ENCODE results near the gene RNF207. TPM values are rescaled to one million over a fixed set of nuclear protein-coding genes. Genes with fewer than 3 reads are reported as not detected.

The RNF207 gene
- total and polyA plus RNA-seq, 2 of the 13 experiments (the other 11 are each of a cell fraction or from before 2014, with no cell fraction given): 9.8 to 15.9 TPM

GRCh38 chr1:6212193-6212959, 6.5 kb downstream of the RNF207 start:
- Histone ChIP-seq H3K9ac (ENCODE audit: insufficient read depth, low read depth, low read length) (no peak overlapping the region), H3K4me2 (ENCODE audit: low read depth, low read length) (no peak overlapping the region), H3K4me3 (replicated peaks in 1 of 3; ENCODE audit: insufficient read depth in 1 of 3, low read depth in 2 of 3, low read length in 3 of 3) (no peak overlapping the region), H3K36me3 (replicated peaks in 1 of 2; ENCODE audit: control insufficient read depth in 1 of 2, insufficient read depth in 2 of 2, low read length in 2 of 2) (peaks cover 7 to 21% of the 10 kb centered on the region in 2 experiments; a peak in 4 of 5 replicates), H4K20me1 (ENCODE audit: insufficient read depth, low read length) (no peaks in the 10 kb centered on the region), H3K27ac (ENCODE audit: extremely low read length, insufficient read depth, low read length) (no peak overlapping the region), H3K27me3 (ENCODE audit: control insufficient read depth in 1 of 2, insufficient read depth in 2 of 2, low read length in 2 of 2) (no peaks in the 10 kb centered on the region), H3K79me2 (ENCODE audit: insufficient read depth, low read length) (no peaks in the 10 kb centered on the region), H2AFZ (ENCODE audit: low read length) (no peak overlapping the region), H3K9me3 (ENCODE audit: low read length) (no peaks in the 10 kb centered on the region), H3K4me1 (ENCODE audit: insufficient read depth, low read length) (peaks cover under 1% of the 10 kb centered on the region; the same call in 1 of the 2 replicates)
- ChIA-PET POLR2A (interaction anchor here (1.2 kb wide), 1 partner anchor 12 kb away, joined by 3 read pairs; no protein-coding TSS in a partner anchor), CTCF (ENCODE audit: low intra/inter-chr PET ratio, low total read pairs) (no interaction called here)
- ATAC-seq (no peak), DNase-seq (ENCODE audit: low spot score) (no peak), FAIRE-seq (no peak)
- no peak for TF ChIP-seq ZNF12 (CRISPR knock-in tag; IDR thresholded peaks at IDR 0.05)
- no peak for TF ChIP-seq RFXAP (CRISPR knock-in tag; IDR thresholded peaks at IDR 0.05; ENCODE audit: borderline replicate concordance)
- no peak for TF ChIP-seq CERS6 (CRISPR knock-in tag; IDR thresholded peaks at IDR 0.05)
- no peak for TF ChIP-seq ELF3 (CRISPR knock-in tag; IDR thresholded peaks at IDR 0.05)
- no peak for TF ChIP-seq MNT (IDR thresholded peaks at IDR 0.05)
- TF ChIP-seq MYNN (CRISPR knock-in tag; IDR thresholded peaks at IDR 0.05; ENCODE audit: low read depth): no peak
- no peak for TF ChIP-seq HOXD1 (CRISPR knock-in tag; IDR thresholded peaks at IDR 0.05)
- TF ChIP-seq ZNF512B (CRISPR knock-in tag; IDR thresholded peaks at IDR 0.05; ENCODE audit: borderline replicate concordance): no peak
- TF ChIP-seq ZNF224 (CRISPR knock-in tag; IDR thresholded peaks at IDR 0.05): no peak
- no peak for TF ChIP-seq TBP (CRISPR knock-in tag; IDR thresholded peaks at IDR 0.05)
- no peak for TF ChIP-seq HINFP (CRISPR knock-in tag; IDR thresholded peaks at IDR 0.05; ENCODE audit: low read depth)
- TF ChIP-seq SIX1 (CRISPR knock-in tag; IDR thresholded peaks at IDR 0.05; ENCODE audit: borderline replicate concordance): no peak
- no peak for TF ChIP-seq NR2F6 (IDR thresholded peaks at IDR 0.05)
- no peak for TF ChIP-seq NR2F6 (CRISPR knock-in tag; IDR thresholded peaks at IDR 0.05)
- no peak for TF ChIP-seq NFE2L2 (IDR thresholded peaks at IDR 0.05; ENCODE audit: low read length)
- no peak for TF ChIP-seq CENPBD1 (CRISPR knock-in tag; IDR thresholded peaks at IDR 0.05; ENCODE audit: borderline replicate concordance, low read depth)
- no TSS peak for BruUV-seq (replicated peaks)
- in situ Hi-C loops (cut with HindIII; ENCODE audit: extremely low pct_ligation_motif_present, low pct_unique_long_range_greater_than_20kb): no loop called here
- intact Hi-C loops (cut with micrococcal nuclease; ENCODE audit: unreplicated experiment): no loop called here
- WGBS (ENCODE audit: low lambda C conversion rate): 97% methylated on average over 16 of the region's 20 CpGs
